GM21367 (cell line): ENCODE results near the gene LYPD4.
"Not testable (repeated sequence)": the region's sequence is repeated elsewhere in the genome, so short reads cannot be mapped to it uniquely, and the experiment has no call there.

ENCODE experiments used
- ATAC-seq: cut with Tn5 transposase; IDR thresholded peaks from one replicate; pipeline ENCODE4 v1.9.1; 2021; ENCODE audit not compliant: unreplicated experiment

LYPD4 gene

GRCh38 chr19:41875973-41876372 is 31.5 kb upstream of the LYPD4 start:
- not testable (repeated sequence) for ATAC-seq

GRCh38 chr19:41872775-41873647 is 28.5 kb upstream of the LYPD4 start:
- no peak for ATAC-seq

GRCh38 chr19:41872384-41872774 is 27.9 kb upstream of the LYPD4 start:
- ATAC-seq: no peak

GRCh38 chr19:41871573-41872383 is 27.3 kb upstream of the LYPD4 start:
- ATAC-seq: no peak

- no peak for ATAC-seq
Measured at GRCh38 chr19:41870401-41870873, 26.0 kb upstream of the LYPD4 start.

- ATAC-seq: no peak
Measured at GRCh38 chr19:41869374-41869955, 25.0 kb upstream of the LYPD4 start.

GRCh38 chr19:41868989-41869300 is 24.5 kb upstream of the LYPD4 start:
- ATAC-seq: no peak

GRCh38 chr19:41868120-41868988 is 23.9 kb upstream of the LYPD4 start:
- no peak for ATAC-seq

GRCh38 chr19:41866284-41866683 is 21.8 kb upstream of the LYPD4 start:
- ATAC-seq: no peak

GRCh38 chr19:41864374-41864773 is 19.9 kb upstream of the LYPD4 start:
- ATAC-seq: no peak

GRCh38 chr19:41863209-41863931 is 18.9 kb upstream of the LYPD4 start:
- no peak for ATAC-seq

- no peak for ATAC-seq
Measured at GRCh38 chr19:41862445-41862986, 18.0 kb upstream of the LYPD4 start.

GRCh38 chr19:41861846-41862245 is 17.4 kb upstream of the LYPD4 start:
- ATAC-seq: no peak

- ATAC-seq: no peak
Measured at GRCh38 chr19:41861116-41861768, 16.8 kb upstream of the LYPD4 start.

- ATAC-seq: no peak
Measured at GRCh38 chr19:41860419-41861115, 16.1 kb upstream of the LYPD4 start.

GRCh38 chr19:41859618-41860418 is 15.3 kb upstream of the LYPD4 start, which contains the start of gene RPS19:
Gene RPS19 (plus strand): TSS chr19:41860255. CDS start chr19:41860775, 520 bp downstream.
- peak; percentile 68 for ATAC-seq

- no peak for ATAC-seq
Measured at GRCh38 chr19:41859213-41859617, 14.7 kb upstream of the LYPD4 start.

GRCh38 chr19:41853768-41854167 is 9.3 kb upstream of the LYPD4 start:
- ATAC-seq: no peak
